Measurements from ENCODE around the gene KNG1. TPM values are rescaled to one million over a fixed set of nuclear protein-coding genes. Genes with fewer than 3 reads are reported as not detected.
A peak's percentile ranks its signal among the peaks of the same experiment; 100 is the strongest.

Gene KNG1
- total RNA-seq, 4 donors from 2014 or later, result not detected

DNA sequence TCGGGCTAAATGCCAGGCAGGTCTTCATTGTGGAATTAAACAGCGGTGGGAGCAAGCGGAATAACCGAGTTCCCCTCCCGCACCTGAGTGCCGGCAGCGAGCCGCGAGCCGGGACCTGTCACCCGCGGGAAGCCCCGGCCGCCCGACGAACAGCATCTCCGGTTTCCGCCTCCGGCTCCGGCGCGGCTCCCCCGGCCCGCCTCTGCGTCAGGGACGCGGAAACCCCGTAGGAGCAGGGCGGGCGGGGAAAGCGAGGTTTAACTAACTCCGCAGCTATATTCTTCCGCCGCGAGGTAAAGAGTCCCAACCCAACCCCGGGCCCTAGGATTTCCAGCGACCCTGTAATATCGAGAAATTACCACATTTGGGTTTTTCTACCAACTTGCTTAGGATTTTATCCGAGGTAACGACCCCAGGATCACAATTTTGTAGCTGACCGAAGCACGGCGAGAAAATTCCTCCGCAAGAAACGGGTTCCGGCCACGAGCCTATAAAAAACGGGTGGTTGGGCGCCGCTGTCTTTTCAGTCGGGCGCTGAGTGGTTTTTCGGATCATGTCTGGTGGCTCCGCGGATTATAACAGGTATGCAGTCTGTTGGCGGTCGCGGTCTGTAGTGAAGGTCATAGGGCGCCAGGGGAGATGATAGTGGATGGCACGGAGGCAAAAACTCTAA lies 66.0 kb downstream of the KNG1 start, which contains the start of gene EIF4A2:
TSS of gene EIF4A2 (plus strand) at position 520 of the 673 bp plus-strand sequence. CDS start at position 554, 34 bp downstream.
- H3K36me3 ChIP-seq, result peaks cover 0 to 41% (median 27%) of the 10 kb centered on the region in 3 donors

DNA sequence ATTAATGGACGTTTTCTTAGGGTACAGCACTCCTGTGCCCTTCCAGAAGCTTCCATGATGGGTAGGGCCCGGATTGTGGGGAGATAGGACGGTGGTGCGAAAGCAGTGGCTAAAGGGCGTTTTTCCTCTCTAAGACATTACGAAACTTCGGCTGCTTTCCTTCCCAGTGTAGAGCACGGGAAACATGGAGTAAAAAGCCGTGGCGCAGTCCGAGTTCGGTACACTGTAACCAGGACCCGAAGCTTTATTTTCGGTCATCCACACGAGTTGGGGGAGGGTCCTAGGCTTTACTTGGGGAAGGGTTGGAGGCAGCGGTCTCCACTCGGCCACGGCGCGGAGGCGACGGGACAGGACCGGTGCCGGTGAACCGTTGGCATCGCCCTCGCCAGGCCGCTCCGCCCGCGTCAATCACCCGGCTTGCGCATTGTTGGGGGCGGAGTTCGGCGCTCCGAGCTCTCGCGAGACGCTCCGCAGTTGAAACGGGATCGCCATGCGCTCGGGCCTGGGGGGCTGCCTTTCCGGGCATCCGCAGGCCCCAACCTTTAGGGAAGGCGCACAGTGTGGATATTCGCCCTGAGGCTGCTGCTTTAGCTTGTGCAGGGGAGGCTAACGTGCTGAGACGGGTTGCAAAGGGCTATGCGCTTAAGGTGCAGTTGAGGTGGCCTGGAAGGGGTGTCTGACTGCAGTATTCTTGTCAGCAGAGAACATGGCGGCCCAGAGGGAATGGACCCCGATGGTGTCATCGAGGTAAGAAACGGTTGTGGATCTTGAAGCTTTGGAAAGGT lies 66.8 kb downstream of the KNG1 start:
- intact Hi-C loops (cut with DNase I), result no loop called here
- TF ChIP-seq, protein P1, sequence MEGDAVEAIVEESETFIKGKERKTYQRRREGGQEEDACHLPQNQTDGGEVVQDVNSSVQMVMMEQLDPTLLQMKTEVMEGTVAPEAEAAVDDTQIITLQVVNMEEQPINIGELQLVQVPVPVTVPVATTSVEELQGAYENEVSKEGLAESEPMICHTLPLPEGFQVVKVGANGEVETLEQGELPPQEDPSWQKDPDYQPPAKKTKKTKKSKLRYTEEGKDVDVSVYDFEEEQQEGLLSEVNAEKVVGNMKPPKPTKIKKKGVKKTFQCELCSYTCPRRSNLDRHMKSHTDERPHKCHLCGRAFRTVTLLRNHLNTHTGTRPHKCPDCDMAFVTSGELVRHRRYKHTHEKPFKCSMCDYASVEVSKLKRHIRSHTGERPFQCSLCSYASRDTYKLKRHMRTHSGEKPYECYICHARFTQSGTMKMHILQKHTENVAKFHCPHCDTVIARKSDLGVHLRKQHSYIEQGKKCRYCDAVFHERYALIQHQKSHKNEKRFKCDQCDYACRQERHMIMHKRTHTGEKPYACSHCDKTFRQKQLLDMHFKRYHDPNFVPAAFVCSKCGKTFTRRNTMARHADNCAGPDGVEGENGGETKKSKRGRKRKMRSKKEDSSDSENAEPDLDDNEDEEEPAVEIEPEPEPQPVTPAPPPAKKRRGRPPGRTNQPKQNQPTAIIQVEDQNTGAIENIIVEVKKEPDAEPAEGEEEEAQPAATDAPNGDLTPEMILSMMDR (IDR thresholded peaks at IDR 0.05), result no peak
- TF ChIP-seq POLR2A (IDR thresholded peaks at IDR 0.05), result peak in 3 of 4 donors; percentile 14 to 83 (median 66)
- peaks cover 22 to 56% (median 33%) of the 10 kb centered on the region in 3 donors for H3K4me1 ChIP-seq

More for the DNA sequence above, 66.0 kb downstream of the KNG1 start, which contains the start of gene EIF4A2:
- H3K27me3 ChIP-seq, result no peaks in the 10 kb centered on the region
- no peaks in the 10 kb centered on the region for H3K9me3 ChIP-seq
- DNase-seq, result peak; percentile 57
- H3K27ac ChIP-seq, result peak within 1 kb of the TSS; percentile 97 to 100 (median 98)
- TF ChIP-seq, protein P1 (IDR thresholded peaks at IDR 0.05), result peak in 3 of 6 experiments; percentile 3 to 31 (median 23)
- TF ChIP-seq POLR2A (IDR thresholded peaks at IDR 0.05), result peak in 3 of 4 donors; percentile 61 to 97 (median 68)
- peak within 1 kb of the TSS; percentile 77 to 98 (median 90) for H3K4me3 ChIP-seq
- intact Hi-C loops (cut with DNase I), result no loop called here
- 0% methylated on average over 6 to 15 of the region's 60 CpGs for WGBS, 2 donors
- H3K4me1 ChIP-seq, result peaks cover 22 to 49% (median 33%) of the 10 kb centered on the region in 3 donors

DNA sequence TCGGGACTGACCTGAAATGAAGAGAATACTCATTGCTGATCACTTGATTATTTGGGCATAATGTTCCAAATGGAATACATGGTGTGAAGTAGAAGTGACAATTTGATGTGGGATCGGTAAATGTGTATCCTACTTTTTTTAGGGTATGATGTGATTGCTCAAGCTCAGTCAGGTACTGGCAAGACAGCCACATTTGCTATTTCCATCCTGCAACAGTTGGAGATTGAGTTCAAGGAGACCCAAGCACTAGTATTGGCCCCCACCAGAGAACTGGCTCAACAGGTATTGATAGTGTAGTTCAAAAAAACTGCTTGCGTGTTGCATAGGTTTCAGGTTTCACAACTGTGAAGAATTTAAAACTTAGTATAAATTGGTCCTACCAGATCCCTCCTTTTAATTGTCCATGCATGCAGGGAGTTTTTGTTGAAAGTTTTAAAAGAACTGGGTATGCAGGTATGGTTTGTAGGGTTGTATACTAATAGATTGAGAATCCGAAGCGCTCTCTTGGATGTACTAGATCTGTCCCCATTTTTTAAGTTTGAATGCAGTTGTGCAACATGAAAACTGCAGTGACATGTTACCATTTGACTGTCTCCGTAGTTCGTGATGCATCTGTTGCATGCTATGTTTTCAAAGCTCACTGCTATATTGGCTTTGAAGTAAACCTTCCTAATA lies 67.8 kb downstream of the KNG1 start:
- Histone ChIP-seq H3K36me3 (peaks cover 0 to 59% (median 40%) of the 10 kb centered on the region in 3 donors), H3K4me3 (peak overlapping the region; percentile 77 to 98 (median 90)), H3K9me3 (no peaks in the 10 kb centered on the region), H3K4me1 (peaks cover 22 to 58% (median 33%) of the 10 kb centered on the region in 3 donors), H3K27me3 (no peaks in the 10 kb centered on the region), H3K27ac (peak overlapping the region; percentile 97 to 100 (median 98))
- DNase-seq, result no peak
- 7% methylated on average over 7 of the region's 7 CpGs for WGBS, 2 donors
- TF ChIP-seq, protein P1 (IDR thresholded peaks at IDR 0.05), result no peak
- no peak for TF ChIP-seq POLR2A (IDR thresholded peaks at IDR 0.05)
- intact Hi-C loops (cut with DNase I), result no loop called here

More for the DNA sequence above, 66.8 kb downstream of the KNG1 start:
- H3K27me3 ChIP-seq, result no peaks in the 10 kb centered on the region
- H3K27ac ChIP-seq, result peak overlapping the region; percentile 97 to 100 (median 98)
- 0 to 2% methylated on average over 9 to 31 of the region's 56 CpGs for WGBS, 2 donors
- H3K4me3 ChIP-seq, result peak overlapping the region; percentile 77 to 98 (median 90)
- DNase-seq, result no peak
- no peaks in the 10 kb centered on the region for H3K9me3 ChIP-seq
- peaks cover 0 to 49% (median 32%) of the 10 kb centered on the region in 3 donors for H3K36me3 ChIP-seq

DNA sequence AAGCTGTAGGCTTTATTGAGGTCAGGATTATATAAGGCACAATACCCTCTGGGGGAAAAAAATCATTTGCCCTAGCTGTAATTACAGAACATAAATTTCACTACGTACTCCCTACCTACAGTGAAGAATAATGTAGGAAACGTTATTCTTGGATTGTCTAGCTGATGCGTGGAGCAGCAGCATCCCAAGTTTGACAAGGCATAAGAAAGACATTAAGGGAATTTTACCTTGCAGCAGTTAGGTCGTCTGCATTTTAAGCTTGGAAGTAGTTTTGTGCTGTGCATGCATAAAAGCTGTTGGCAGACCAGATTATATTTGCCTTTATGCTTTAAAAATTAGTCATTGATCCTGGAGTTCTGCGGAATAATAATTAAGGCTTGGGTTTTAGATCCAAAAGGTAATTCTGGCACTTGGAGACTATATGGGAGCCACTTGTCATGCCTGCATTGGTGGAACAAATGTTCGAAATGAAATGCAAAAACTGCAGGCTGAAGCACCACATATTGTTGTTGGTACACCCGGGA lies 68.4 kb downstream of the KNG1 start:
- intact Hi-C loops (cut with DNase I), result no loop called here
- 15 to 17% methylated on average over 7 of the region's 7 CpGs for WGBS, 2 donors
- H3K36me3 ChIP-seq, result peaks cover 0 to 65% (median 40%) of the 10 kb centered on the region in 3 donors

More for the DNA sequence above, 68.4 kb downstream of the KNG1 start:
- Histone ChIP-seq H3K9me3 (no peaks in the 10 kb centered on the region), H3K27me3 (no peaks in the 10 kb centered on the region), H3K4me1 (peaks cover 22 to 63% (median 33%) of the 10 kb centered on the region in 3 donors), H3K27ac (peak overlapping the region in 2 of 4 donors; percentile 97 to 100), H3K4me3 (peak overlapping the region; percentile 77 to 98 (median 90))
- TF ChIP-seq, protein P1 (IDR thresholded peaks at IDR 0.05), result no peak
- no peak for TF ChIP-seq POLR2A (IDR thresholded peaks at IDR 0.05)
- DNase-seq, result no peak
